Cardiac muscle cell (in vitro differentiated cells and primary cell): Measurements from ENCODE around the gene IL18. TPM values are rescaled to one million over a fixed set of nuclear protein-coding genes. Genes with fewer than 3 reads are reported as not detected.

ENCODE experiments used
- DNase-seq, 2 donors: peaks; one replicate each; pipeline versions ENCODE4 v3.0.0 to v3.0.0-alpha.2; 2010 to 2017; ENCODE audit warnings: low read depth in 1 of 2, low spot score in 1 of 2
- H3K27ac ChIP-seq: fragments of 200-600 bp; sonication (generic); 2 replicates; pipeline ENCODE4 v1.5.1; 2016
- H3K27me3 ChIP-seq: fragments of 200-600 bp; sonication (generic); 2 replicates; pipeline ENCODE4 v1.6.0; 2016; ENCODE audit warnings: control low read depth
- H3K36me3 ChIP-seq: fragments of 200-600 bp; sonication (generic); 2 replicates; pipeline ENCODE4 v1.5.1; 2016; ENCODE audit warnings: control low read depth
- H3K4me1 ChIP-seq: fragments of 200-600 bp; sonication (generic); 2 replicates; pipeline ENCODE4 v1.8.1; 2017; ENCODE audit warnings: low read depth, mild to moderate bottlenecking, mixed run types
- H3K4me3 ChIP-seq: fragments of 200-600 bp; sonication (generic); 2 replicates; pipeline ENCODE4 v1.5.1; 2016; ENCODE audit warnings: mild to moderate bottlenecking
- H3K9me3 ChIP-seq: fragments of 200-600 bp; sonication (generic); 2 replicates; pipeline ENCODE4 v1.5.1; 2017; ENCODE audit warnings: low read depth, mild to moderate bottlenecking, control low read depth
- CTCF ChIP-seq: IDR thresholded peaks from 2 replicates; pipeline ENCODE4 v1.5.1; 2012; ENCODE audit warnings: low read depth, mild to moderate bottlenecking, low read length
- polyA plus RNA-seq: library from polyadenylated mRNA; unstranded; fragments of >200 nt; fragmentation: Nextera tagmentation; extraction: Ambion mirVana; gene quantifications from 2 replicates; pipeline ENCODE4 v1.2.1, GENCODE V29; 2016
- total RNA-seq: library from RNA; depleted of rRNA; stranded (reverse); fragments of >200 nt; gene quantifications from 2 replicates; pipeline ENCODE4 v1.2.3, GENCODE V29; 2016

Gene IL18
- total and polyA plus RNA-seq, 2 experiments from 2014 or later = 0.86 to 0.94 TPM

GRCh38 chr11:112113539-112114457 is 50.1 kb downstream of the IL18 start:
- DNase-seq = peak; percentile 76

DNA sequence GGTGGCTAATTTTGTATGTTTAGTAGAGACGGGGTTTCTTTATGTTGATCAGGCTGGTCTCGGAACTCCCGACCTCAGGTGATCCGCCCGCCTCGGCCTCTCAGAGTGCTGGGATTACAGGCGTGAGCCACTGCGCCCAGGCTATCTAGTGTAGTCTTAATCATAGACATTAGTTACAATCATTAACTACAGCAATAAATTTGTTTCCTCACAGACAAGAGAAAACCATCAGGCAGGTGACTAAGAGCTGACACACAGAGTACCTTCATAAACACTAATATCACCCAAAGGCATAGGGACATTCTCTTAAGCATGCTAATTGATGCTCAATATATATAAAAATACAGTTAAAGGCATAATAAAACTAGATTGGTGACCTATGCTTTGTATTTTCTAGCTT is 57.8 kb downstream of the IL18 start:
- TF ChIP-seq CTCF = no peak
- H3K9me3 ChIP-seq = no peaks in the 10 kb centered on the region
- no peak overlapping the region for H3K4me3 ChIP-seq
- no peak overlapping the region for H3K27ac ChIP-seq
- no peaks in the 10 kb centered on the region for H3K4me1 ChIP-seq
- no peak for DNase-seq
- no peaks in the 10 kb centered on the region for H3K36me3 ChIP-seq
- no peaks in the 10 kb centered on the region for H3K27me3 ChIP-seq

More at GRCh38 chr11:112113539-112114457, 50.1 kb downstream of the IL18 start:
- Histone ChIP-seq H3K36me3 (no peaks in the 10 kb centered on the region), H3K27ac (no peak overlapping the region), H3K27me3 (no peaks in the 10 kb centered on the region), H3K4me1 (peaks cover 3% of the 10 kb centered on the region), H3K9me3 (no peaks in the 10 kb centered on the region), H3K4me3 (no peak overlapping the region)
- TF ChIP-seq CTCF = peak; percentile 64

DNA sequence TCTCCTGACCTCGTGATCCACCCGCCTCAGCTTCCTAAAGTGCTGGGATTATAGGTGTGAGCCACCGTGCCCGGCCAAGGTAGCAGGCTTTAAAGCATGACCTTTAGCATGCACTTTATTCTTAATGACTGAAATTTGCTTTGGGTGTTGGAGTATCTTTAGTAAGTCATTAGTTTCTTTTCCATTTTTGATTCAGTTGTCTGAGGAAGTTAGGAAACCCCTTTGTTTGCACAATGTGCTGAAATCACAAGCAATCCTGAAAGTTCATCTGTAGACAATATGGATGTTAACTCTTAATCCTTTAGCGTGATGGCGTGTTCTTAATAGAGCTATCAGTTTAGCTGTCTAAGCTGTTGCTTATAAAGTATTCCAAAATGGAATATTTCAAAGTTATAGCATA is 60.4 kb downstream of the IL18 start:
- no peak for DNase-seq
- H3K4me1 ChIP-seq = no peaks in the 10 kb centered on the region
- no peak overlapping the region for H3K4me3 ChIP-seq
- H3K27me3 ChIP-seq = no peaks in the 10 kb centered on the region
- H3K36me3 ChIP-seq = no peaks in the 10 kb centered on the region
- H3K9me3 ChIP-seq = no peaks in the 10 kb centered on the region
- no peak for TF ChIP-seq CTCF
- no peak overlapping the region for H3K27ac ChIP-seq

DNA sequence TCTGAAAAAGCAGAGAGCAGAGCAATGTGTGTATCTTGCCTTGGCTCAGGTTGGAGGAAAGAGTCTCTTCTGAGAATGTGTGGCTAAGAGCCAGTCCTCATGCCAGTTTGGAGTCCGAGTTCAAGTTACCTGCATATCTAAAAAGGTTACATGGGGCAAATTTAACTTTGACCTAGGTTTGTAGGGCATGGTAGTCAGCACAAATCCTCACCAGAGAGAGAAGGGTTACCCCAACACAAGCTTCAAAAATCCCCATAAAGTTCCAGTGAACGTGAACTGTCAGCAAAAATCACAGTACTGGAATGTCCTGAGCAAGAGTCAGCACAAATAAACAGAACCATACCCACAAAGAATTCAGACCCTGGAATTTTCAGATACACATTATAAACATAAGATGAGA is 63.4 kb downstream of the IL18 start:
- H3K36me3 ChIP-seq = peaks cover 7% of the 10 kb centered on the region
- TF ChIP-seq CTCF = no peak
- H3K4me3 ChIP-seq = no peak overlapping the region
- H3K27me3 ChIP-seq = no peaks in the 10 kb centered on the region
- no peak overlapping the region for H3K27ac ChIP-seq
- no peaks in the 10 kb centered on the region for H3K9me3 ChIP-seq
- DNase-seq = no peak
- H3K4me1 ChIP-seq = no peaks in the 10 kb centered on the region

GRCh38 chr11:112097734-112098528 is 66.0 kb downstream of the IL18 start:
- Histone ChIP-seq H3K36me3 (peaks cover 28% of the 10 kb centered on the region), H3K27me3 (no peaks in the 10 kb centered on the region), H3K4me3 (no peak overlapping the region), H3K4me1 (no peaks in the 10 kb centered on the region), H3K9me3 (no peaks in the 10 kb centered on the region), H3K27ac (no peak overlapping the region)
- DNase-seq = no peak
- TF ChIP-seq CTCF = no peak
